Activated CD8-positive, alpha-beta memory T cell treated with anti-CD3 and anti-CD28 coated beads, Interleukin-2, amount 10 ng/mL, durations not matched to agents 7 days and 5 days (primary cell): Measurements from ENCODE around the gene LBHD2. TPM values are rescaled to one million over a fixed set of nuclear protein-coding genes. Genes with fewer than 3 reads are reported as not detected.
A peak's percentile ranks its signal among the peaks of the same experiment; 100 is the strongest.

Experiments used
- ATAC-seq: fragments of 150-1000 bp; cut with Tn5 transposase; one replicate; pipeline ENCODE4 v1.10.0; 2021; ENCODE audit warnings: moderate library complexity
- CTCF ChIA-PET: fragments of 350-600 bp; sonication (Branson Sonifier 250); formaldehyde crosslinking; loops from one replicate; lab custom pipeline; 2021; ENCODE audit warnings: antibody characterized with exemption; lab: Charles Lee
- DNase-seq: peaks from one replicate; pipeline ENCODE4 v3.0.0-alpha.2; 2020
- H3K27ac Mint-ChIP-seq: one replicate; pipeline ENCODE4 v1.8.0; 2021; ENCODE audit warnings: mild to moderate bottlenecking, mixed read lengths
- H3K27me3 Mint-ChIP-seq: one replicate; pipeline ENCODE4 v1.8.0; 2021; ENCODE audit warnings: mixed read lengths
- H3K36me3 Mint-ChIP-seq: one replicate; pipeline ENCODE4 v1.8.0; 2021; ENCODE audit warnings: mild to moderate bottlenecking, mixed read lengths
- H3K4me1 Mint-ChIP-seq: one replicate; pipeline ENCODE4 v1.8.0; 2021; ENCODE audit warnings: mixed read lengths
- H3K4me3 Mint-ChIP-seq: one replicate; pipeline ENCODE4 v1.8.0; 2021; ENCODE audit warnings: mild to moderate bottlenecking, moderate library complexity, mixed read lengths
- H3K9me3 Mint-ChIP-seq: one replicate; pipeline ENCODE4 v1.8.0; 2022; ENCODE audit warnings: low read depth, mixed read lengths
- total RNA-seq, 2 experiments: library from RNA; stranded (reverse); gene quantifications; one replicate each; pipeline ENCODE4 v1.2.3, GENCODE V29; 2021

The LBHD2 gene
- total RNA-seq, 2 experiments from 2014 or later: not detected

- DNase-seq (no peak), ATAC-seq (no peak)
- peaks cover 2% of the 10 kb centered on the region for H3K4me1 Mint-ChIP-seq
- no peaks in the 10 kb centered on the region for H3K9me3 Mint-ChIP-seq
- no peak overlapping the region for H3K4me3 Mint-ChIP-seq
- CTCF ChIA-PET: no interaction called here
- peaks cover 25% of the 10 kb centered on the region for H3K27me3 Mint-ChIP-seq
- H3K27ac Mint-ChIP-seq: no peak overlapping the region
- H3K36me3 Mint-ChIP-seq: no peaks in the 10 kb centered on the region
These were observed 15.2 kb downstream of the LBHD2 start for GRCh38 chr14:103099081-103099732.

- DNase-seq: no peak
- CTCF ChIA-PET: no interaction called here
- Mint-ChIP-seq H3K27me3 (peaks cover 28% of the 10 kb centered on the region), H3K4me1 (peaks cover 3% of the 10 kb centered on the region), H3K36me3 (no peaks in the 10 kb centered on the region), H3K27ac (no peak overlapping the region), H3K4me3 (no peak overlapping the region), H3K9me3 (no peaks in the 10 kb centered on the region)
- no peak for ATAC-seq
These were observed 15.8 kb downstream of the LBHD2 start for GRCh38 chr14:103099733-103100280.

GRCh38 chr14:103100281-103101121 lies 16.5 kb downstream of the LBHD2 start:
- no peak overlapping the region for H3K4me3 Mint-ChIP-seq
- H3K27ac Mint-ChIP-seq: no peak overlapping the region
- DNase-seq: no peak
- CTCF ChIA-PET: no interaction called here
- no peaks in the 10 kb centered on the region for H3K36me3 Mint-ChIP-seq
- H3K4me1 Mint-ChIP-seq: peaks cover 7% of the 10 kb centered on the region
- H3K27me3 Mint-ChIP-seq: peaks cover 35% of the 10 kb centered on the region
- no peaks in the 10 kb centered on the region for H3K9me3 Mint-ChIP-seq
- ATAC-seq: no peak

GRCh38 chr14:103101257-103101962 lies 17.4 kb downstream of the LBHD2 start:
- Mint-ChIP-seq H3K4me1 (peaks cover 7% of the 10 kb centered on the region), H3K27ac (no peak overlapping the region), H3K4me3 (no peak overlapping the region), H3K27me3 (peaks cover 37% of the 10 kb centered on the region), H3K9me3 (no peaks in the 10 kb centered on the region), H3K36me3 (no peaks in the 10 kb centered on the region)
- DNase-seq (no peak), ATAC-seq (no peak)
- CTCF ChIA-PET: no interaction called here

GRCh38 chr14:103101963-103102688 lies 18.1 kb downstream of the LBHD2 start:
- no peaks in the 10 kb centered on the region for H3K9me3 Mint-ChIP-seq
- H3K27me3 Mint-ChIP-seq: peaks cover 37% of the 10 kb centered on the region
- H3K36me3 Mint-ChIP-seq: no peaks in the 10 kb centered on the region
- ATAC-seq: no peak
- H3K27ac Mint-ChIP-seq: no peak overlapping the region
- no peak for DNase-seq
- H3K4me3 Mint-ChIP-seq: no peak overlapping the region
- CTCF ChIA-PET: interaction anchor here (0.6 kb wide), 1 partner anchor 390 kb away, joined by 3 read pairs; no protein-coding TSS in a partner anchor
- H3K4me1 Mint-ChIP-seq: peaks cover 7% of the 10 kb centered on the region

GRCh38 chr14:103102689-103103260 lies 18.8 kb downstream of the LBHD2 start:
- Mint-ChIP-seq H3K4me1 (peaks cover 7% of the 10 kb centered on the region), H3K4me3 (no peak overlapping the region), H3K27me3 (peaks cover 37% of the 10 kb centered on the region), H3K27ac (no peak overlapping the region), H3K36me3 (no peaks in the 10 kb centered on the region), H3K9me3 (no peaks in the 10 kb centered on the region)
- ATAC-seq: no peak
- no peak for DNase-seq
- CTCF ChIA-PET: interaction anchor here (0.6 to 4.6 kb wide), 2 partner anchors 190 to 390 kb away, joined by 3 to 63 read pairs; no protein-coding TSS in a partner anchor

GRCh38 chr14:103103461-103104388 lies 19.7 kb downstream of the LBHD2 start:
- Mint-ChIP-seq H3K4me3 (no peak overlapping the region), H3K4me1 (peaks cover 7% of the 10 kb centered on the region), H3K9me3 (no peaks in the 10 kb centered on the region), H3K36me3 (no peaks in the 10 kb centered on the region), H3K27ac (no peak overlapping the region), H3K27me3 (peaks cover 37% of the 10 kb centered on the region)
- ATAC-seq (no peak), DNase-seq (no peak)
- CTCF ChIA-PET: interaction anchor here (0.6 to 4.6 kb wide), 20 partner anchors 9 to 444 kb away, joined by 3 to 63 read pairs (median 5); partner anchors contain the start of gene EXOC3L4

GRCh38 chr14:103104389-103104653 lies 20.3 kb downstream of the LBHD2 start:
- Mint-ChIP-seq H3K27me3 (peaks cover 37% of the 10 kb centered on the region), H3K36me3 (no peaks in the 10 kb centered on the region), H3K4me3 (no peak overlapping the region), H3K9me3 (no peaks in the 10 kb centered on the region), H3K4me1 (peaks cover 7% of the 10 kb centered on the region), H3K27ac (no peak overlapping the region)
- ATAC-seq (no peak), DNase-seq (no peak)
- CTCF ChIA-PET: interaction anchor here (0.5 to 4.6 kb wide), 46 partner anchors 9 to 443 kb away, joined by 3 to 63 read pairs (median 4); partner anchors contain the start of genes EIF5 and EXOC3L4

GRCh38 chr14:103104654-103105452 lies 20.8 kb downstream of the LBHD2 start:
- no peaks in the 10 kb centered on the region for H3K36me3 Mint-ChIP-seq
- peak; percentile 91 for ATAC-seq
- no peak overlapping the region for H3K4me3 Mint-ChIP-seq
- no peak overlapping the region for H3K27ac Mint-ChIP-seq
- CTCF ChIA-PET: interaction anchor here (0.5 to 4.6 kb wide), 51 partner anchors 10 to 442 kb away, joined by 3 to 63 read pairs (median 4); partner anchors contain the start of genes EIF5 and EXOC3L4
- H3K9me3 Mint-ChIP-seq: no peaks in the 10 kb centered on the region
- DNase-seq: peak; percentile 68
- H3K4me1 Mint-ChIP-seq: peaks cover 7% of the 10 kb centered on the region
- peaks cover 37% of the 10 kb centered on the region for H3K27me3 Mint-ChIP-seq

GRCh38 chr14:103105580-103106150 lies 21.7 kb downstream of the LBHD2 start:
- CTCF ChIA-PET: interaction anchor here (0.7 to 4.6 kb wide), 23 partner anchors 10 to 411 kb away, joined by 3 to 63 read pairs (median 5); partner anchors contain the start of gene EXOC3L4
- ATAC-seq: no peak
- Mint-ChIP-seq H3K9me3 (no peaks in the 10 kb centered on the region), H3K27me3 (peaks cover 37% of the 10 kb centered on the region), H3K36me3 (no peaks in the 10 kb centered on the region), H3K27ac (no peak overlapping the region), H3K4me3 (no peak overlapping the region), H3K4me1 (peaks cover 7% of the 10 kb centered on the region)
- no peak for DNase-seq

- Mint-ChIP-seq H3K9me3 (no peaks in the 10 kb centered on the region), H3K27me3 (peaks cover 25% of the 10 kb centered on the region), H3K4me1 (peaks cover 7% of the 10 kb centered on the region), H3K36me3 (no peaks in the 10 kb centered on the region), H3K4me3 (no peak overlapping the region), H3K27ac (no peak overlapping the region)
- no peak for ATAC-seq
- DNase-seq: no peak
- CTCF ChIA-PET: interaction anchor here (3.5 to 4.6 kb wide), 2 partner anchors 33 to 186 kb away, joined by 23 to 63 read pairs; no protein-coding TSS in a partner anchor
These were observed 23.4 kb downstream of the LBHD2 start for GRCh38 chr14:103107455-103107854.
